PC-3 (cell line): ENCODE data around the gene BTBD16.

Experiments
- CTCF ChIP-seq: fragments of 300-600 bp; sonication (generic); conservative IDR thresholded peaks from 2 replicates; pipeline ENCODE4 v1.5.1; 2017; ENCODE audit warnings: antibody characterized with exemption, low read depth, mild to moderate bottlenecking, low read length
- EZH2 ChIP-seq: fragments of 300-600 bp; sonication (generic); IDR thresholded peaks from one replicate; pipeline ENCODE4 v1.6.1; 2017; ENCODE audit warnings: antibody characterized with exemption, mild to moderate bottlenecking, low read length; ENCODE audit not compliant: unreplicated experiment
- EZH2phosphoT487 ChIP-seq: fragments of 300-600 bp; sonication (generic); IDR thresholded peaks from 2 replicates; pipeline ENCODE4 v1.6.1; 2018; ENCODE audit warnings: mild to moderate bottlenecking, antibody characterized with exemption, low read length, borderline replicate concordance

GRCh38 chr10:122352817-122353525 lies 81.9 kb downstream of the BTBD16 start:
- TF ChIP-seq CTCF, result no peak
- no peak for TF ChIP-seq EZH2
- no peak for TF ChIP-seq EZH2phosphoT487
